Panc1 (cell line): ENCODE measurements around the gene TRIM44.

Experiments
- CTCF ChIP-seq: fragments of 450-650 bp; IDR thresholded peaks from 2 replicates; pipeline ENCODE4 v1.5.1; 2017; ENCODE audit warnings: mild to moderate bottlenecking
- POLR2AphosphoS5 ChIP-seq: IDR thresholded peaks from 2 replicates; pipeline ENCODE4 v1.6.1; 2012; ENCODE audit warnings: mild to moderate bottlenecking, low read depth, low read length, moderate library complexity
- SIN3A ChIP-seq: IDR thresholded peaks from 2 replicates; pipeline ENCODE4 v1.6.1; 2012; ENCODE audit warnings: low read depth, mild to moderate bottlenecking, low read length, moderate library complexity, borderline replicate concordance; ENCODE audit not compliant: insufficient read depth

GRCh38 chr11:35803115-35803514, 140.5 kb downstream of the TRIM44 start:
- no peak for TF ChIP-seq CTCF
- TF ChIP-seq POLR2AphosphoS5 = no peak
- no peak for TF ChIP-seq SIN3A
